ENCODE data around the gene PRIMPOL.

The PRIMPOL gene

GRCh38 chr4:184722798-184723197 lies 73.3 kb downstream of the PRIMPOL start:
- Histone ChIP-seq H3K36me3 (ENCODE audit: insufficient read depth, low read length) (peaks cover 93% of the 10 kb centered on the region), H3K4me2 (ENCODE audit: insufficient read depth, low read length) (no peak overlapping the region), H3K79me2 (ENCODE audit: insufficient read depth, low read length) (peaks cover 91% of the 10 kb centered on the region), H3K27me3 (ENCODE audit: insufficient read depth, low read length, poor library complexity) (no peaks in the 10 kb centered on the region), H3K4me1 (ENCODE audit: insufficient read depth, low read length) (peaks cover 5% of the 10 kb centered on the region; the same call in 1 of the 2 replicates), H4K20me1 (ENCODE audit: insufficient read depth, low read length) (peaks cover 54% of the 10 kb centered on the region), H3K9me3 (ENCODE audit: insufficient read depth, low read length, severe bottlenecking) (no peaks in the 10 kb centered on the region), H3K27ac (ENCODE audit: low read length) (no peak overlapping the region), H2AFZ (ENCODE audit: low read depth, low read length) (no peak overlapping the region), H3K9ac (ENCODE audit: low read depth, low read length) (no peak overlapping the region), H3K4me3 (ENCODE audit: low read depth in 1 of 2, low read length in 2 of 2) (no peak overlapping the region)
- no peak for TF ChIP-seq EZH2 (IDR thresholded peaks at IDR 0.05; ENCODE audit: borderline replicate concordance, low read depth, low read length, severe bottlenecking)
- TF ChIP-seq CTCF (IDR thresholded peaks at IDR 0.05; ENCODE audit: borderline replicate concordance, extremely low read depth, low read length, poor library complexity, severe bottlenecking), result peak; percentile 42
- DNase-seq (no peak), ATAC-seq (ENCODE audit: insufficient read depth, low read depth) (peak; percentile 50; the same call in 1 of the 3 replicates)

GRCh38 chr4:184727430-184727829 lies 77.9 kb downstream of the PRIMPOL start:
- TF ChIP-seq EZH2 (IDR thresholded peaks at IDR 0.05; ENCODE audit: borderline replicate concordance, low read depth, low read length, severe bottlenecking), result no peak
- no peak for TF ChIP-seq CTCF (IDR thresholded peaks at IDR 0.05; ENCODE audit: borderline replicate concordance, extremely low read depth, low read length, poor library complexity, severe bottlenecking)
- DNase-seq (no peak), ATAC-seq (ENCODE audit: insufficient read depth, low read depth) (no peak)
- Histone ChIP-seq H3K4me3 (ENCODE audit: low read depth in 1 of 2, low read length in 2 of 2) (no peak overlapping the region), H2AFZ (ENCODE audit: low read depth, low read length) (no peak overlapping the region), H3K36me3 (ENCODE audit: insufficient read depth, low read length) (peaks cover 89% of the 10 kb centered on the region), H3K9ac (ENCODE audit: low read depth, low read length) (no peak overlapping the region), H3K27me3 (ENCODE audit: insufficient read depth, low read length, poor library complexity) (no peaks in the 10 kb centered on the region), H4K20me1 (ENCODE audit: insufficient read depth, low read length) (peaks cover 61% of the 10 kb centered on the region), H3K4me2 (ENCODE audit: insufficient read depth, low read length) (no peak overlapping the region), H3K79me2 (ENCODE audit: insufficient read depth, low read length) (peaks cover 91% of the 10 kb centered on the region), H3K9me3 (ENCODE audit: insufficient read depth, low read length, severe bottlenecking) (no peaks in the 10 kb centered on the region), H3K27ac (ENCODE audit: low read length) (no peak overlapping the region), H3K4me1 (ENCODE audit: insufficient read depth, low read length) (peaks cover 35% of the 10 kb centered on the region)

DNA sequence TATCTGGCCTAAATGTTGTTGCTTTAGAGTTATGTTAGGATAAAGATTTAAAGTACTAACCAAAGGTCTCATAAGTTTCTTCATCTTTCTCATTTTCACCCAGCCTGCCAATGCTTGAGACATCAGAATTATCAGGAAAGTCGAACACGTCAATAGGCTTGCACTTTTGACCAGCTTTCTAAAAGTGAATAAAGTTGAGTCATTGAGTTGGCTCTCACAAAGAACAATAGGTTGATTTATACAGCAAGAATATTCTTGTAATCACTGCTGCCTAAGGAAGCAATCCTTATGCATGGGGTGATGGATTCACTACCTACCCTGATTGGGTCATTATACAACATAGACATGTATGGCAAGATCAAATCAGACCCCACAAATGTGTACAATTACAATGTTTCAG lies 79.3 kb downstream of the PRIMPOL start:
- no peak overlapping the region for H2AFZ ChIP-seq (ENCODE audit: low read depth, low read length)
- no peak overlapping the region for H3K9ac ChIP-seq (ENCODE audit: low read depth, low read length)
- no peaks in the 10 kb centered on the region for H3K27me3 ChIP-seq (ENCODE audit: insufficient read depth, low read length, poor library complexity)
- H3K36me3 ChIP-seq (ENCODE audit: insufficient read depth, low read length), result peaks cover 84% of the 10 kb centered on the region
- H3K27ac ChIP-seq (ENCODE audit: low read length), result no peak overlapping the region
- DNase-seq (no peak), ATAC-seq (ENCODE audit: insufficient read depth, low read depth) (no peak)
- TF ChIP-seq CTCF (IDR thresholded peaks at IDR 0.05; ENCODE audit: borderline replicate concordance, extremely low read depth, low read length, poor library complexity, severe bottlenecking) (no peak), EZH2 (IDR thresholded peaks at IDR 0.05; ENCODE audit: borderline replicate concordance, low read depth, low read length, severe bottlenecking) (no peak)
- peaks cover 65% of the 10 kb centered on the region for H4K20me1 ChIP-seq (ENCODE audit: insufficient read depth, low read length)
- peaks cover 42% of the 10 kb centered on the region for H3K4me1 ChIP-seq (ENCODE audit: insufficient read depth, low read length)
- H3K4me2 ChIP-seq (ENCODE audit: insufficient read depth, low read length), result no peak overlapping the region
- no peaks in the 10 kb centered on the region for H3K9me3 ChIP-seq (ENCODE audit: insufficient read depth, low read length, severe bottlenecking)
- peaks cover 95% of the 10 kb centered on the region for H3K79me2 ChIP-seq (ENCODE audit: insufficient read depth, low read length)
- no peak overlapping the region for H3K4me3 ChIP-seq (ENCODE audit: low read depth in 1 of 2, low read length in 2 of 2)

GRCh38 chr4:184729946-184730345 lies 80.4 kb downstream of the PRIMPOL start:
- DNase-seq, result no peak
- no peak overlapping the region for H3K27ac ChIP-seq (ENCODE audit: low read length)
- H3K27me3 ChIP-seq (ENCODE audit: insufficient read depth, low read length, poor library complexity), result no peaks in the 10 kb centered on the region
- H3K9ac ChIP-seq (ENCODE audit: low read depth, low read length), result no peak overlapping the region
- H2AFZ ChIP-seq (ENCODE audit: low read depth, low read length), result no peak overlapping the region
- H3K36me3 ChIP-seq (ENCODE audit: insufficient read depth, low read length), result peaks cover 74% of the 10 kb centered on the region
- H3K4me2 ChIP-seq (ENCODE audit: insufficient read depth, low read length), result peak overlapping the region; percentile 92; the same call in 1 of the 2 replicates
- no peak overlapping the region for H3K4me3 ChIP-seq (ENCODE audit: low read depth in 1 of 2, low read length in 2 of 2)
- peaks cover 86% of the 10 kb centered on the region for H3K79me2 ChIP-seq (ENCODE audit: insufficient read depth, low read length)
- TF ChIP-seq CTCF (IDR thresholded peaks at IDR 0.05; ENCODE audit: borderline replicate concordance, extremely low read depth, low read length, poor library complexity, severe bottlenecking) (no peak), EZH2 (IDR thresholded peaks at IDR 0.05; ENCODE audit: borderline replicate concordance, low read depth, low read length, severe bottlenecking) (no peak)
- H3K9me3 ChIP-seq (ENCODE audit: insufficient read depth, low read length, severe bottlenecking), result no peaks in the 10 kb centered on the region
- peaks cover 49% of the 10 kb centered on the region for H3K4me1 ChIP-seq (ENCODE audit: insufficient read depth, low read length)
- H4K20me1 ChIP-seq (ENCODE audit: insufficient read depth, low read length), result peaks cover 62% of the 10 kb centered on the region
- no peak for ATAC-seq (ENCODE audit: insufficient read depth, low read depth)
